ENCODE data around the gene ABCD1.
"Not testable (repeated sequence)": the region's sequence is repeated elsewhere in the genome, so short reads cannot be mapped to it uniquely, and the experiment has no call there.

Gene ABCD1

GRCh38 chrX:153694687-153695270 lies 29.9 kb upstream of the ABCD1 start:
- DNase-seq: no peak

GRCh38 chrX:153696100-153696499 lies 28.6 kb upstream of the ABCD1 start:
- DNase-seq: no peak

GRCh38 chrX:153696538-153696937 lies 28.1 kb upstream of the ABCD1 start:
- not testable (repeated sequence) for DNase-seq

GRCh38 chrX:153696986-153697722 lies 27.5 kb upstream of the ABCD1 start:
- not testable (repeated sequence) for DNase-seq

- no peak for DNase-seq
These were observed 26.5 kb upstream of the ABCD1 start for GRCh38 chrX:153697924-153698865.

GRCh38 chrX:153699210-153699783 lies 25.4 kb upstream of the ABCD1 start:
- not testable (repeated sequence) for DNase-seq

GRCh38 chrX:153699784-153700371 lies 24.8 kb upstream of the ABCD1 start:
- DNase-seq: not testable (repeated sequence)

- no peak for DNase-seq
These were observed 24.2 kb upstream of the ABCD1 start for GRCh38 chrX:153700376-153700945.

- no peak for DNase-seq
These were observed 23.7 kb upstream of the ABCD1 start for GRCh38 chrX:153700967-153701366.

- no peak for DNase-seq
These were observed 22.9 kb upstream of the ABCD1 start for GRCh38 chrX:153701706-153702105.

- no peak for DNase-seq
These were observed 22.2 kb upstream of the ABCD1 start for GRCh38 chrX:153702336-153703035.

GRCh38 chrX:153703036-153703370 lies 21.7 kb upstream of the ABCD1 start:
- no peak for DNase-seq

- no peak for DNase-seq
These were observed 20.6 kb upstream of the ABCD1 start for GRCh38 chrX:153704021-153704526.

GRCh38 chrX:153704631-153705402 lies 19.8 kb upstream of the ABCD1 start:
- DNase-seq: not testable (repeated sequence)

GRCh38 chrX:153705403-153706060 lies 19.1 kb upstream of the ABCD1 start:
- DNase-seq: not testable (repeated sequence)

GRCh38 chrX:153706799-153707198 lies 17.9 kb upstream of the ABCD1 start:
- no peak for DNase-seq

GRCh38 chrX:153707406-153707805 lies 17.2 kb upstream of the ABCD1 start:
- DNase-seq: no peak

GRCh38 chrX:153708415-153708814 lies 16.2 kb upstream of the ABCD1 start:
- DNase-seq: peak in 3 of 5 donors; percentile 18 to 39 (median 22)

GRCh38 chrX:153709726-153710674 lies 14.7 kb upstream of the ABCD1 start:
- no peak for DNase-seq
